ENCODE measurements around the gene MACROD2. TPM values are rescaled to one million over a fixed set of nuclear protein-coding genes. Genes with fewer than 3 reads are reported as not detected.

MACROD2 gene
- total RNA-seq, 1 experiment from 2014 or later, result 1.4 TPM

- H3K27ac ChIP-seq (ENCODE audit: low read depth, low read length, poor library complexity, severe bottlenecking), result no peak overlapping the region
- BruUV-seq (replicated peaks), result no TSS peak
- H3K4me3 ChIP-seq (ENCODE audit: low read depth, low read length, poor library complexity, severe bottlenecking), result no peak overlapping the region
- no peak for DNase-seq (ENCODE audit: low spot score)
- ChIA-PET POLR2A (ENCODE audit: low non-redundant PET) (no interaction called here), CTCF (no interaction called here)
- peaks cover 3% of the 10 kb centered on the region for H3K9me3 ChIP-seq (ENCODE audit: low read depth, low read length, poor library complexity, severe bottlenecking)
- H3K27me3 ChIP-seq (replicated peaks; ENCODE audit: insufficient read depth, low read depth, low read length, poor library complexity), result no peaks in the 10 kb centered on the region
- H3K36me3 ChIP-seq (ENCODE audit: insufficient read depth, low read length, poor library complexity, severe bottlenecking), result no peaks in the 10 kb centered on the region
- intact Hi-C loops (cut with micrococcal nuclease; ENCODE audit: unreplicated experiment), result no loop called here
- no peak for TF ChIP-seq CTCF (conservative IDR thresholded peaks at IDR 0.05; ENCODE audit: low read depth, low read length)
- no peak for TF ChIP-seq EZH2 (IDR thresholded peaks at IDR 0.05; ENCODE audit: borderline replicate concordance, low read depth, low read length, poor library complexity, severe bottlenecking)
- H3K4me1 ChIP-seq (ENCODE audit: insufficient read depth, low read length, poor library complexity, severe bottlenecking), result no peaks in the 10 kb centered on the region
Measured at GRCh38 chr20:15158533-15158932, 1163.2 kb downstream of the MACROD2 start.

GRCh38 chr20:15162079-15162647, 1166.8 kb downstream of the MACROD2 start:
- H3K9me3 ChIP-seq (ENCODE audit: low read depth, low read length, poor library complexity, severe bottlenecking), result peaks cover 12% of the 10 kb centered on the region
- H3K4me3 ChIP-seq (ENCODE audit: low read depth, low read length, poor library complexity, severe bottlenecking), result no peak overlapping the region
- H3K4me1 ChIP-seq (ENCODE audit: insufficient read depth, low read length, poor library complexity, severe bottlenecking), result no peaks in the 10 kb centered on the region
- no peak overlapping the region for H3K27ac ChIP-seq (ENCODE audit: low read depth, low read length, poor library complexity, severe bottlenecking)
- POLR2A ChIA-PET (ENCODE audit: low non-redundant PET), result no interaction called here
- TF ChIP-seq CTCF (conservative IDR thresholded peaks at IDR 0.05; ENCODE audit: low read depth, low read length) (no peak), EZH2 (IDR thresholded peaks at IDR 0.05; ENCODE audit: borderline replicate concordance, low read depth, low read length, poor library complexity, severe bottlenecking) (no peak)
- no peaks in the 10 kb centered on the region for H3K27me3 ChIP-seq (replicated peaks; ENCODE audit: insufficient read depth, low read depth, low read length, poor library complexity)
- CTCF ChIA-PET, result no interaction called here
- DNase-seq (ENCODE audit: low spot score), result no peak
- H3K36me3 ChIP-seq (ENCODE audit: insufficient read depth, low read length, poor library complexity, severe bottlenecking), result no peaks in the 10 kb centered on the region
- no TSS peak for BruUV-seq (replicated peaks)
- intact Hi-C loops (cut with micrococcal nuclease; ENCODE audit: unreplicated experiment), result no loop called here

- TF ChIP-seq EZH2 (IDR thresholded peaks at IDR 0.05; ENCODE audit: borderline replicate concordance, low read depth, low read length, poor library complexity, severe bottlenecking) (no peak), CTCF (conservative IDR thresholded peaks at IDR 0.05; ENCODE audit: low read depth, low read length) (no peak)
- Histone ChIP-seq H3K27me3 (replicated peaks; ENCODE audit: insufficient read depth, low read depth, low read length, poor library complexity) (no peaks in the 10 kb centered on the region), H3K4me1 (ENCODE audit: insufficient read depth, low read length, poor library complexity, severe bottlenecking) (no peaks in the 10 kb centered on the region), H3K4me3 (ENCODE audit: low read depth, low read length, poor library complexity, severe bottlenecking) (no peak overlapping the region), H3K36me3 (ENCODE audit: insufficient read depth, low read length, poor library complexity, severe bottlenecking) (no peaks in the 10 kb centered on the region), H3K27ac (ENCODE audit: low read depth, low read length, poor library complexity, severe bottlenecking) (no peak overlapping the region), H3K9me3 (ENCODE audit: low read depth, low read length, poor library complexity, severe bottlenecking) (peaks cover 12% of the 10 kb centered on the region)
- BruUV-seq (replicated peaks), result no TSS peak
- ChIA-PET POLR2A (ENCODE audit: low non-redundant PET) (no interaction called here), CTCF (no interaction called here)
- DNase-seq (ENCODE audit: low spot score), result no peak
- intact Hi-C loops (cut with micrococcal nuclease; ENCODE audit: unreplicated experiment), result no loop called here
Measured at GRCh38 chr20:15163632-15164031, 1168.3 kb downstream of the MACROD2 start.
